ENCODE data around the gene LDHD. TPM values are rescaled to one million over a fixed set of nuclear protein-coding genes. Genes with fewer than 3 reads are reported as not detected.

LDHD gene
- total and polyA plus RNA-seq, 2 of the 13 experiments (the other 11 are each of a cell fraction or from before 2014, with no cell fraction given): 9.1 to 9.8 TPM

- TF ChIP-seq ZBTB40 (IDR thresholded peaks at IDR 0.05) (no peak), ZBTB40 (CRISPR knock-in tag; IDR thresholded peaks at IDR 0.05) (peak; percentile 77), HNF1B (CRISPR knock-in tag; IDR thresholded peaks at IDR 0.05) (peak; percentile 95), ZNF180 (CRISPR knock-in tag; IDR thresholded peaks at IDR 0.05; ENCODE audit: borderline replicate concordance, low read depth) (peak; percentile 83; the same call in 1 of the 2 replicates), ZNF619 (CRISPR knock-in tag; IDR thresholded peaks at IDR 0.05) (peak; percentile 99), SP2 (CRISPR knock-in tag; IDR thresholded peaks at IDR 0.05) (no peak; the same call in 1 of the 2 replicates), NR0B2 (CRISPR knock-in tag; IDR thresholded peaks at IDR 0.05) (peak; percentile 76), SRSF9 (IDR thresholded peaks at IDR 0.05; ENCODE audit: borderline replicate concordance, insufficient read depth, low read depth, low read length, poor library complexity, severe bottlenecking) (no peak), ZBTB4 (CRISPR knock-in tag; IDR thresholded peaks at IDR 0.05; ENCODE audit: borderline replicate concordance) (peak; percentile 85), ZNF839 (CRISPR knock-in tag; IDR thresholded peaks at IDR 0.05; ENCODE audit: borderline replicate concordance) (peak; percentile 90; the same call in 1 of the 2 replicates), ARHGAP35 (CRISPR knock-in tag; IDR thresholded peaks at IDR 0.05; ENCODE audit: borderline replicate concordance) (peak; percentile 99), KDM4B (CRISPR knock-in tag; IDR thresholded peaks at IDR 0.05) (no peak; the same call in 1 of the 2 replicates)
Observed at GRCh38 chr16:75148311-75149195, 32.0 kb upstream of the LDHD start, which contains the start of gene ZFP1 (continued).
